ENCODE measurements around the gene NRG2.
A peak's percentile ranks its signal among the peaks of the same experiment; 100 is the strongest.

The NRG2 gene

DNA sequence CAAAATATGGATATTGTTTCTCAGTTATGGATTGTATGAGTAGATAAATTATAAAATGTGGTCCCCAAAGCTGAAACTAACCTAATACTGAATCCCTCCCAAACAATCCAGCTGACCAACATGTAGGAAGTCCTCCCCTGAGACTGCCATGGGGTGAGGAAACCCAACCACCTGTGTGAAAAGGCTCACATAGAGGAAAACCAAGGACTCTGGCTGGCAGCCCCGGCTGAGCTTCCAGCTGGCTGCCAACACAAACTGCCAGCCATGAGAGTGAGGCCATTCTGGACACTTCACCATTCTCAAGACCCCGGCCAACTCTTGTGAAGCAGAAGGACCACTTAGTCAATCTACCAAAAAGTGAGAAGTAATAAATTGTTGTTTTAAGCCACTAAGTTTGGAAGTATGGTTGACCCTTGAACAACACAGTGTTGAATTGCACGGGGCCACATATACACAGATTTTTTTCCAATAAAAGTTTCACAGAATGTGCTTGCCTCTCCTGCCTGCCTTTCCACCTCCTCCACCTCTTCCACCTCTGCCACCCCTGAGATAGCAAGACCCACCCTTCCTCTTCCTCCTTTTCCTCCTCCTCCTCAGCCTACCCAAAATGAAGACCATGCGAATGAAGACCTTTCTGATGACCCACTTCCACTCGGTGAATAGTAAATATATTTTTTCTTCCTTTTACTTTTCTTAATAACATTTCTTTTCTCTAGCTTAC lies 15.3 kb upstream of the NRG2 start:
- H3K4me1 ChIP-seq (ENCODE audit: control insufficient read depth in 1 of 2, insufficient read depth in 2 of 2, low read length in 2 of 2) = no peaks in the 10 kb centered on the region

DNA sequence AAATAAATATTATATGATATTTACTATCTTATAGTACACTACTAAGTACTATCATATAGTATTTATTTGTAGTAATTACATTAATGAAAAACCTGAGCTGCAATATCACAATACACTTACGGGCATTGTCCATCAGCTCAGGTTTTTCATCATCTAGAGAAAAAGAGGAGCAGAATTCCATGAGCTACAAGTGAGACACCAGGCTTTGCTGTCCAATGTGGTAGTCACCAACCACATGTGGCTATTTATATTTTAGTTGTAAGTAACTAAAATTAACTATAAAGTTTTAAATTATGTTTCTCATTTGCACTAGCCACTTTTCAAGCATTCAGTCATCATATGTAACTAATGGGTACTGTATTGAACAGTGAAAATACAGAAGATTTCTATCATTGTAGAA lies 13.8 kb upstream of the NRG2 start:
- Histone ChIP-seq H3K9me3 (ENCODE audit: control insufficient read depth in 1 of 2, low read length in 2 of 2) (no peaks in the 10 kb centered on the region), H3K4me3 (ENCODE audit: low read depth in 1 of 2, low read length in 2 of 2) (no peak overlapping the region), H3K27ac (ENCODE audit: low read length) (no peak overlapping the region), H3K4me1 (ENCODE audit: control insufficient read depth in 1 of 2, insufficient read depth in 2 of 2, low read length in 2 of 2) (no peaks in the 10 kb centered on the region), H3K27me3 (ENCODE audit: low read depth, low read length) (no peaks in the 10 kb centered on the region), H3K36me3 (ENCODE audit: control insufficient read depth in 1 of 2, insufficient read depth in 2 of 2, low read length in 2 of 2) (no peaks in the 10 kb centered on the region)

More for the DNA sequence above, 15.3 kb upstream of the NRG2 start:
- Histone ChIP-seq H3K27ac (ENCODE audit: low read length) (no peak overlapping the region), H3K4me3 (ENCODE audit: low read depth in 1 of 2, low read length in 2 of 2) (no peak overlapping the region), H3K36me3 (ENCODE audit: control insufficient read depth in 1 of 2, insufficient read depth in 2 of 2, low read length in 2 of 2) (no peaks in the 10 kb centered on the region), H3K27me3 (ENCODE audit: low read depth, low read length) (no peaks in the 10 kb centered on the region), H3K9me3 (ENCODE audit: control insufficient read depth in 1 of 2, low read length in 2 of 2) (no peaks in the 10 kb centered on the region)

DNA sequence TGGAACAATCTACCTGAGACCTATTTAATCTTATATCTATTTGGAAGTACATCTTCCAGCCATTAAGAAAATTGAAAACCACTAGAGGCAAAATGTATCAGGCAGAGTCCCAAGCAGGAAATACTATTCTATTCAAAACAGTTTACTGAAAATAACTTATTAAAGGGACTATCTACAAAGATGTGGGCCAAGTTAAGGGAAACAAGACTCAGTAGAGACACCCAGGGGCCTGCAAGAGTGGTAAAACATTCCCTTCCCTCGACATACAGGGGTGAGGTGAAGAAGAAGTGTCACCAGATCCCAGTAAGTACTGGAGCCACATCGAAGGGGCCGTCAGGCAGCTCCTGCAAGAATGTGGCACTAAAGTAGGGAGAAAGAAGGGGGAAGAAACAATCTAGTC lies 12.1 kb upstream of the NRG2 start:
- Histone ChIP-seq H3K4me1 (ENCODE audit: control insufficient read depth in 1 of 2, insufficient read depth in 2 of 2, low read length in 2 of 2) (no peaks in the 10 kb centered on the region), H3K4me3 (ENCODE audit: low read depth in 1 of 2, low read length in 2 of 2) (no peak overlapping the region), H3K27me3 (ENCODE audit: low read depth, low read length) (no peaks in the 10 kb centered on the region), H3K27ac (ENCODE audit: low read length) (no peak overlapping the region), H3K9me3 (ENCODE audit: control insufficient read depth in 1 of 2, low read length in 2 of 2) (no peaks in the 10 kb centered on the region), H3K36me3 (ENCODE audit: control insufficient read depth in 1 of 2, insufficient read depth in 2 of 2, low read length in 2 of 2) (no peaks in the 10 kb centered on the region)

DNA sequence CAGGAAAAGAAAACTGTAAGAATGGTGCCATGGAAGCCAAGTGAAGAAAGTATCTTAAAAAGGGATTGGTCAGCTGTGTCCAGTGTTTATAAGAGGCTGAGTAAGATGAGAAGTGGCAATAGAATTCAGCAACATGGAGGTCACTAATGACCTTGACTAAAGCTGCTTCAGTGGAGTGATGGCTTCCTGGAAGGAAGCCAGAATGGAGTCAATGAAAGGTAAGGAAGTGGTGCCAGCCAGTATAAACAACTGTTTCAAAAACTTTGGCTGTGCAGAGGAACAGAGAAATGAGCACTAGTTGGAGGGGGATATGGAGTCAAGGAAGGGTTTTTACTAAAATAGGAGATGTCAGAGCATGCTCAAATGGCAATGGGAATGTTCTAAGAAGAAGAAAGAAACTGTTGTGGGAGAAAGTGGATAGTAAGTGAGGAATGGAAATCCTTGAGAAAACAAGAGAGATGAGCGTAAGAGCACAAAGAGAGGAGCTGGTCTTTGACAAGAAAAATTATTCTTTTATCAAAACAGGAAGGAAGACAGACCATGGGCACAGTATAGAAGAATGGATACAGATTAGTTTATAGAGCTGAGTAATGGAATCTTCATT lies 11.1 kb upstream of the NRG2 start:
- no peak overlapping the region for H3K4me3 ChIP-seq (ENCODE audit: low read depth in 1 of 2, low read length in 2 of 2)

DNA sequence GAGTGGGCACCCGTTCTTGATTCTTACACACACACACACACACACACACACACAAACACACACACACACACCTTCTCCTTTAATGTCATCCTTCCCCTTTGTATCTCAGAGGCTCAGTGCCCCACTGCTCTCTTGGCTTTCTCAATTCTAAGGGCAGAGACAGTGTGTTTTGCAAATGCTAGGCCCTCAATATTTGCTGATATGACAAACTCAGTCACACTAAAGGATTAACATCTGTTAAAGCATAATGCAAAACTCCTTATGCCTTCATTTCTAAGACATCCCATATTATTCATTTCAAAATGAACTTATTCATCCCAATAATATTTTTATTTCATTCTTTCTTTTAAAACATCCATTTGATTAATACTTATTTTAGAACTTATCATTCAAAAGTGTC lies 8.9 kb upstream of the NRG2 start:
- H3K4me1 ChIP-seq (ENCODE audit: control insufficient read depth in 1 of 2, insufficient read depth in 2 of 2, low read length in 2 of 2) = no peaks in the 10 kb centered on the region
- no peaks in the 10 kb centered on the region for H3K9me3 ChIP-seq (ENCODE audit: control insufficient read depth in 1 of 2, low read length in 2 of 2)

More for the DNA sequence above, 11.1 kb upstream of the NRG2 start:
- no peak overlapping the region for H3K27ac ChIP-seq (ENCODE audit: low read length)
- no peaks in the 10 kb centered on the region for H3K4me1 ChIP-seq (ENCODE audit: control insufficient read depth in 1 of 2, insufficient read depth in 2 of 2, low read length in 2 of 2)
- H3K9me3 ChIP-seq (ENCODE audit: control insufficient read depth in 1 of 2, low read length in 2 of 2) = no peaks in the 10 kb centered on the region
- H3K36me3 ChIP-seq (ENCODE audit: control insufficient read depth in 1 of 2, insufficient read depth in 2 of 2, low read length in 2 of 2) = no peaks in the 10 kb centered on the region
- no peaks in the 10 kb centered on the region for H3K27me3 ChIP-seq (ENCODE audit: low read depth, low read length)

DNA sequence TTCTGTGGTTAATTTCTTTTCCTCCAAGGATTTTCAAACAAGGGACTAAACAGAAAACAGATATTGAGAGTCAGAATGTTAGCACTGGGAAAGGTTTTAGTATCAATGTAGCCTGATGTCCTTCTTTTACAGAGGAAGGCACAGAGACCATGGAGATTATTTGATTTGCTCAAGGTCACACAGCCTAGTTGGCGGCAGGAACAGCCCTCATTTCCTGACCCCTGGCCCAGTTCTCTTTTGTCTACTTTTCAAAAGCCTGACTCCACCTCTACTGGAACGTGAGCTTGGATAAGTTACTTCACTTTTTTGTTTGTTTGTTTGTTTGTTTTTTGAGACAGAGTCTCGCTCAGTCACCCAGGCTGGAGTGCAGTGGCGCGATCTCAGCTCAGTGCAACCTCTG lies 6.6 kb upstream of the NRG2 start:
- H3K4me1 ChIP-seq (ENCODE audit: control insufficient read depth in 1 of 2, insufficient read depth in 2 of 2, low read length in 2 of 2) = no peaks in the 10 kb centered on the region
- no peaks in the 10 kb centered on the region for H3K36me3 ChIP-seq (ENCODE audit: control insufficient read depth in 1 of 2, insufficient read depth in 2 of 2, low read length in 2 of 2)
- no peaks in the 10 kb centered on the region for H3K9me3 ChIP-seq (ENCODE audit: control insufficient read depth in 1 of 2, low read length in 2 of 2)
- H3K4me3 ChIP-seq (ENCODE audit: low read depth in 1 of 2, low read length in 2 of 2) = no peak overlapping the region
- no peak overlapping the region for H3K27ac ChIP-seq (ENCODE audit: low read length)
- no peaks in the 10 kb centered on the region for H3K27me3 ChIP-seq (ENCODE audit: low read depth, low read length)

More for the DNA sequence above, 8.9 kb upstream of the NRG2 start:
- Histone ChIP-seq H3K36me3 (ENCODE audit: control insufficient read depth in 1 of 2, insufficient read depth in 2 of 2, low read length in 2 of 2) (no peaks in the 10 kb centered on the region), H3K27me3 (ENCODE audit: low read depth, low read length) (no peaks in the 10 kb centered on the region), H3K4me3 (ENCODE audit: low read depth in 1 of 2, low read length in 2 of 2) (no peak overlapping the region), H3K27ac (ENCODE audit: low read length) (no peak overlapping the region)

DNA sequence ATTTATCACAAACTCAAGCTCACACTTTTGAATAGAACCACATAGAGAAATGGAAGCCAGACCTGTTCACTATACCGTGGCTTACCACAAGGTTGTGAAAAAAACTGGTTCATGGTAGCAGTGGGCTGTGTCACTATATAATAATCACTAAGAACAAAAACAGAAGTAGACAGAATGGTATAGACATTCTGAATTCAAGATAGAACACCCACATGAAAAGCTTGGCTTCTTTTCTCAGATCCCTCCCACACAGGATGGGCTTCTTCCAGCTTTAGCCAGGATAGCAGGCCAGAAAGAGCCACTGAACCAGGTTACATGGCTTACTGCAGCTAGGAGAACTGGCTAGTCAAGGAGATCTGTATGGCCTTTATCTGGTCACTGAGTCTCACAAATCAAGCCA lies 6.1 kb upstream of the NRG2 start:
- Histone ChIP-seq H3K9me3 (ENCODE audit: control insufficient read depth in 1 of 2, low read length in 2 of 2) (no peaks in the 10 kb centered on the region), H3K4me1 (ENCODE audit: control insufficient read depth in 1 of 2, insufficient read depth in 2 of 2, low read length in 2 of 2) (no peaks in the 10 kb centered on the region), H3K4me3 (ENCODE audit: low read depth in 1 of 2, low read length in 2 of 2) (no peak overlapping the region), H3K36me3 (ENCODE audit: control insufficient read depth in 1 of 2, insufficient read depth in 2 of 2, low read length in 2 of 2) (no peaks in the 10 kb centered on the region), H3K27me3 (ENCODE audit: low read depth, low read length) (peaks cover under 1% of the 10 kb centered on the region), H3K27ac (ENCODE audit: low read length) (no peak overlapping the region)

DNA sequence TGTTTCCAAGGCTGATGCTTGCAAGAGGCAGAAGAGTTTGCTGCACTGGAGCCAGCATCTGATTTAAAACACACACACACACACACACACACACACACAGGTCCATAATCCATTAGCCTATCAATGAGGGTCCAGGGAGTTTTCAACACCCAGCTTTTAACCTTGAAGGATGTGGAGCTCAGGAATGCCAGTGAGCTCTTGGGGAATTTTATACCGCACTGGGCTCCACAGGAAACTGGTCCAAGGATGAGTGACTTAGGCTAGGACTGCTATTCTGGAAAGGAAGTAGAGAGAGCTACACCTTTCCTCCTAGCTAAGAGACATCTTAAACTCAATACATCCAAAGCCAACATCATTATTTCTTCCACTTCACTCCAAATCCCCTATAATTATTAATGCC lies 942 bp upstream of the NRG2 start:
- Histone ChIP-seq H3K27ac (ENCODE audit: low read length) (no peak overlapping the region), H3K36me3 (ENCODE audit: control insufficient read depth in 1 of 2, insufficient read depth in 2 of 2, low read length in 2 of 2) (no peaks in the 10 kb centered on the region), H3K4me1 (ENCODE audit: control insufficient read depth in 1 of 2, insufficient read depth in 2 of 2, low read length in 2 of 2) (peaks cover 0 to 40% of the 10 kb centered on the region in 2 donors), H3K27me3 (ENCODE audit: low read depth, low read length) (peaks cover 12% of the 10 kb centered on the region), H3K9me3 (ENCODE audit: control insufficient read depth in 1 of 2, low read length in 2 of 2) (no peaks in the 10 kb centered on the region), H3K4me3 (ENCODE audit: low read depth in 1 of 2, low read length in 2 of 2) (no peak overlapping the region)

DNA sequence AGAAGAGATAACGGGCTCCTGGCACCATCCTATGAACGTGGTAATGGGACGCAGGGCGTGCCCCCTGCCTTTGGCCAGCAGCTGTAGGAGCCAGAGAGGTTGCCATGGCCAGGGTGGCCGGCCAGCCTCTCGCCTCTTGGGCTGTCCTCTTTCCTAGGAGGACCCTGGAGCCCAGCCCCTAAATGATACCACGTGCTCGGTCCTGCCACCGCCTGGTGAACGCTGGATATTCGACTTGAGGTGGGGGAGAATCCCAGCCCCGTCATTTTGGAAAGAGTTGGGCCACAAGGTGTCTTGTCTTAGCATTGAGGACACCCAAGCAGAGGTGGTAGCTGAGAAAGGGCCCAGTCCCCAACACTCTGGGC lies 391 bp upstream of the NRG2 start:
- peaks cover 0 to 44% of the 10 kb centered on the region in 2 donors for H3K4me1 ChIP-seq (ENCODE audit: control insufficient read depth in 1 of 2, insufficient read depth in 2 of 2, low read length in 2 of 2)
- no peaks in the 10 kb centered on the region for H3K9me3 ChIP-seq (ENCODE audit: control insufficient read depth in 1 of 2, low read length in 2 of 2)
- peaks cover 12% of the 10 kb centered on the region for H3K27me3 ChIP-seq (ENCODE audit: low read depth, low read length)
- H3K36me3 ChIP-seq (ENCODE audit: control insufficient read depth in 1 of 2, insufficient read depth in 2 of 2, low read length in 2 of 2) = no peaks in the 10 kb centered on the region
- H3K27ac ChIP-seq (ENCODE audit: low read length) = no peak overlapping the region
- H3K4me3 ChIP-seq (ENCODE audit: low read depth in 1 of 2, low read length in 2 of 2) = peak overlapping the region; percentile 58 to 92

DNA sequence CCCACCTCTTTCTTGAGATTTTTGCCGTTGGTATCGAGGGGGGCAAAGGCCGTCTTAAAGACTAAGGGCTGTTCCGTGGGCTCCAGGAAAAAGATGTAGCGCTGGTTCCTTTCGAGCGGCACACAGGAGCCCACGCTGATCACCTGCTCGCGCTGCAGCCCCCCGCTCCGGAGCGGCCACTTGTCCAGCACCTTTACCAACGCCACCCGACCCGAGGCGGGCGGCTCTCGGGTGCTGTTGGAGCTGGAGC lies 781 bp downstream of the NRG2 start:
- no peaks in the 10 kb centered on the region for H3K36me3 ChIP-seq (ENCODE audit: control insufficient read depth in 1 of 2, insufficient read depth in 2 of 2, low read length in 2 of 2)
- H3K27me3 ChIP-seq (ENCODE audit: low read depth, low read length) = peaks cover 12% of the 10 kb centered on the region
- H3K4me1 ChIP-seq (ENCODE audit: control insufficient read depth in 1 of 2, insufficient read depth in 2 of 2, low read length in 2 of 2) = peaks cover 0 to 44% of the 10 kb centered on the region in 2 donors
- H3K4me3 ChIP-seq (ENCODE audit: low read depth in 1 of 2, low read length in 2 of 2) = peak overlapping the region; percentile 26 to 92
- no peak overlapping the region for H3K27ac ChIP-seq (ENCODE audit: low read length)
- H3K9me3 ChIP-seq (ENCODE audit: control insufficient read depth in 1 of 2, low read length in 2 of 2) = no peaks in the 10 kb centered on the region

DNA sequence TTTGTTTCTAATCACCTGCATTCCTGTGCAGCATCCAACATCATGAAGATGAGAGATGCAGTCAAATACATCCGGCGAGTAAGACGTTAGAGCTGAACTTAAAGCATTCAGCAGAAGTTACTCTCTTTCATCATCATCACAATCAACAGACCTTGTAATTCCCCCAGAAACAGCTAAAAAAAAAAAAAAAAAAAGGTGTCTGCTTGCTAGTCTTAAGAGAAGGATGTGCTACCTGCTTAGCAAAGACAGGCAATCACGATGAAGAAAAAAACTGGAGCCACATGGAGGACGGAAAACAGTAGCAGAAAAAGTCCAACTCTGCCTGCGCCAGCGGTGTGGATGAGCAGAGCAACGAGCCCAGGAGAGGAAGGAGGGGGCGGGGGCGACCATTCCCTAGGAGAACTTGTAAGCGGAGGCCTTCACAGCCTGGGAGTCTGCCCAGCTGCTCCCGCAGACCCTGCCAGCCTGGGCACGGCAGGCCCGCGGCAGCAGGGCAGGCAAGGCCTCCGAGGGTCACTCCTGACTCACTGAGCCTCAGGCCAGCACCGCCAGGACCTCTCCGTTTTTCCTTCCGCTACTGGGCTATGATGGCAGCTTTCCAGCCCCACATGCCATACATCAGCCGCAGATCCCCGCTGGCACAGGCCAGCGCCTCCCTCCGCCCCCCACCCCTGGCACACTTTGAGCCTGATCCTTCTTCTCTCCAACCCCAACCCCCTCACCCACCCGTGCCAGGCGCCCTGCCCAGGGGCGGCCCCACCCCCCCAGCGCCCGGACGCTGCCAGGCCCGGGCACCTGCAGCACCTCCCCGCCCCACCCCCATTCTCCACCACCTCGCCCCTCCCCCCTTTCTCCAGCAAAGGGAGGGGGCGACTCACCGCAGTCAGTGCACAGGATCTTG lies 1.4 kb downstream of the NRG2 start:
- Histone ChIP-seq H3K36me3 (ENCODE audit: control insufficient read depth in 1 of 2, insufficient read depth in 2 of 2, low read length in 2 of 2) (no peaks in the 10 kb centered on the region), H3K27ac (ENCODE audit: low read length) (peak overlapping the region; percentile 11), H3K27me3 (ENCODE audit: low read depth, low read length) (peaks cover 12% of the 10 kb centered on the region), H3K9me3 (ENCODE audit: control insufficient read depth in 1 of 2, low read length in 2 of 2) (no peaks in the 10 kb centered on the region), H3K4me1 (ENCODE audit: control insufficient read depth in 1 of 2, insufficient read depth in 2 of 2, low read length in 2 of 2) (peaks cover 0 to 44% of the 10 kb centered on the region in 2 donors), H3K4me3 (ENCODE audit: low read depth in 1 of 2, low read length in 2 of 2) (peak overlapping the region; percentile 35 to 92)

Data from muscle layer of duodenum (tissue), 2 donors.